SK-N-SH (cell line): ENCODE data around the gene RAP1GAP. TPM values are rescaled to one million over a fixed set of nuclear protein-coding genes. Genes with fewer than 3 reads are reported as not detected.

Experiments
- CTCF ChIA-PET: fragments of 300-600, 350-600 bp; formaldehyde crosslinking; extraction: SDS; loops from one replicate; lab custom pipeline; 2021; lab: Yijun Ruan, JAX
- POLR2A ChIA-PET: fragments of 350-600 bp; sonication (Branson Sonifier 250); formaldehyde crosslinking; extraction: SDS; loops from one replicate; lab custom pipeline; 2020; ENCODE audit warnings: antibody characterized with exemption, inconsistent platforms; lab: Yijun Ruan, JAX
- DNase-seq: peaks from one replicate; pipeline ENCODE4 v3.0.0; 2012
- H2AFZ ChIP-seq: fragments of 200-600 bp; sonication (generic); 2 replicates; pipeline ENCODE4 v1.8.1; 2016; ENCODE audit warnings: antibody characterized with exemption, mild to moderate bottlenecking, low read depth
- H3F3A ChIP-seq: fragments of 200-600 bp; sonication (generic); replicated peaks from 2 replicates; pipeline ENCODE3; 2016; ENCODE audit warnings: antibody characterized with exemption, mild to moderate bottlenecking; ENCODE audit not compliant: insufficient read depth
- H3K27ac ChIP-seq, 2 experiments: fragments of 200-500 bp in 1 of 2; fragments of 200-600 bp in 1 of 2; sonication (Bioruptor generic) in 1 of 2; sonication (generic), shearing (Covaris generic) in 1 of 2; 2 replicates each; pipeline versions ENCODE4 v1.5.1 to v1.6.1; 2014 to 2016; ENCODE audit warnings: low read depth in 2 of 2, inconsistent platforms in 1 of 2, low read length in 1 of 2, mild to moderate bottlenecking in 1 of 2, mixed read lengths in 1 of 2
- H3K27me3 ChIP-seq: fragments of 200-600 bp; sonication (generic), shearing (Covaris generic); 2 replicates; pipeline ENCODE4 v1.6.1; 2016; ENCODE audit warnings: mixed run types; ENCODE audit not compliant: insufficient read depth
- H3K36me3 ChIP-seq, 2 experiments: fragments of 200-500 bp in 1 of 2; fragments of 200-600 bp in 1 of 2; sonication (Bioruptor generic) in 1 of 2; sonication (generic) in 1 of 2; replicated peaks in 1 of 2; 2 replicates each; pipeline versions ENCODE3 to v1.5.1; 2014 to 2016; ENCODE audit warnings: low read length in 1 of 2, mild to moderate bottlenecking in 1 of 2; ENCODE audit not compliant: insufficient read depth in 2 of 2, control insufficient read depth in 1 of 2
- H3K4me1 ChIP-seq, 2 experiments: fragments of 200-500 bp in 1 of 2; fragments of 200-600 bp in 1 of 2; sonication (Bioruptor generic) in 1 of 2; sonication (generic), shearing (Covaris generic) in 1 of 2; 2 replicates each; pipeline versions ENCODE4 v1.5.1 to v1.6.1; 2014 to 2016; ENCODE audit warnings: low read depth in 1 of 2, low read length in 1 of 2, mixed run types in 1 of 2; ENCODE audit not compliant: insufficient read depth in 2 of 2, control insufficient read depth in 1 of 2
- H3K4me2 ChIP-seq: fragments of 200-600 bp; sonication (generic), shearing (Covaris generic); 2 replicates; pipeline ENCODE4 v1.6.1; 2017; ENCODE audit warnings: mixed run types
- H3K4me3 ChIP-seq, 2 experiments: fragments of 200-500 bp in 1 of 2; fragments of 200-600 bp in 1 of 2; sonication (Bioruptor generic) in 1 of 2; sonication (generic), shearing (Covaris generic) in 1 of 2; 2 replicates each; pipeline versions ENCODE4 v1.5.1 to v1.8.1; 2014 to 2016; ENCODE audit warnings: low read depth in 2 of 2, inconsistent platforms in 1 of 2, low read length in 1 of 2, mild to moderate bottlenecking in 1 of 2, mixed read lengths in 1 of 2, moderate library complexity in 1 of 2
- H3K79me2 ChIP-seq: fragments of 200-600 bp; sonication (generic); 2 replicates; pipeline ENCODE4 v1.8.1; 2017; ENCODE audit warnings: mild to moderate bottlenecking; ENCODE audit not compliant: insufficient read depth
- H3K9ac ChIP-seq: fragments of 200-600 bp; sonication (generic); 2 replicates; pipeline ENCODE4 v1.6.1; 2017; ENCODE audit warnings: mixed run types
- H3K9me2 ChIP-seq: fragments of 200-600 bp; sonication (generic); 2 replicates; pipeline ENCODE4 v1.6.1; 2017; ENCODE audit warnings: mixed run types
- H3K9me3 ChIP-seq: fragments of 200-600 bp; sonication (generic); 2 replicates; pipeline ENCODE4 v1.6.1; 2017; ENCODE audit warnings: mixed run types, mild to moderate bottlenecking, moderate library complexity
- H4K20me1 ChIP-seq: fragments of 200-600 bp; sonication (generic); 2 replicates; pipeline ENCODE4 v1.6.1; 2017; ENCODE audit warnings: mild to moderate bottlenecking, mixed run types; ENCODE audit not compliant: insufficient read depth
- CHD2 ChIP-seq: fragments of 150-350 bp; IDR thresholded peaks from 2 replicates; pipeline ENCODE4 v1.6.1; 2018; ENCODE audit warnings: low read length; ENCODE audit not compliant: partially characterized antibody
- CTCF ChIP-seq: fragments of 200-600 bp; sonication (generic); IDR thresholded peaks from 2 replicates; pipeline ENCODE4 v1.6.1; 2017; ENCODE audit warnings: antibody characterized with exemption, mild to moderate bottlenecking, moderate library complexity
- ELF1 ChIP-seq: IDR thresholded peaks from 2 replicates; pipeline ENCODE4 v1.4.0; 2012
- EP300 ChIP-seq, 2 experiments: IDR thresholded peaks; 2 replicates each; pipeline versions ENCODE4 v1.4.0 to v1.6.1; 2012; ENCODE audit warnings: borderline replicate concordance in 1 of 2, low read depth in 1 of 2, low read length in 1 of 2
- EZH2phosphoT487 ChIP-seq: fragments of 200-600 bp; sonication (generic); IDR thresholded peaks from 2 replicates; pipeline ENCODE4 v1.6.1; 2017; ENCODE audit warnings: low read depth, mixed run types, mild to moderate bottlenecking, antibody characterized with exemption, moderate library complexity, borderline replicate concordance
- FOSL2 ChIP-seq: IDR thresholded peaks from 2 replicates; pipeline ENCODE4 v1.4.0; 2012; ENCODE audit warnings: low read depth, mild to moderate bottlenecking, moderate library complexity, borderline replicate concordance
- FOXJ3 ChIP-seq: sonication (generic); formaldehyde crosslinking; IDR thresholded peaks from 2 replicates; pipeline ENCODE4 v1.5.1; 2020; ENCODE audit warnings: mild to moderate bottlenecking, missing genetic modification reagents
- GATA2 ChIP-seq: sonication (generic); formaldehyde crosslinking; IDR thresholded peaks from 2 replicates; pipeline ENCODE4 v1.5.0; 2020; ENCODE audit warnings: mild to moderate bottlenecking, missing genetic modification reagents
- JUND ChIP-seq: IDR thresholded peaks from 2 replicates; pipeline ENCODE4 v1.4.0; 2012
- NFIC ChIP-seq: IDR thresholded peaks from 2 replicates; pipeline ENCODE4 v1.4.0; 2012; ENCODE audit warnings: borderline replicate concordance
- POLR2AphosphoS5 ChIP-seq: IDR thresholded peaks from 2 replicates; pipeline ENCODE4 v1.6.1; 2012; ENCODE audit warnings: low read depth, low read length
- RCOR1 ChIP-seq: fragments of 150-350 bp; IDR thresholded peaks from 2 replicates; pipeline ENCODE4 v1.6.1; 2017; ENCODE audit warnings: antibody characterized with exemption, low read length
- RFX5 ChIP-seq: IDR thresholded peaks from 2 replicates; pipeline ENCODE4 v1.6.1; 2012; ENCODE audit warnings: mild to moderate bottlenecking, improper control_type of control experiment, low read length
- RXRA ChIP-seq: IDR thresholded peaks from 2 replicates; pipeline ENCODE4 v1.4.0; 2012; ENCODE audit warnings: low read depth, mild to moderate bottlenecking, borderline replicate concordance
- SMC3 ChIP-seq: IDR thresholded peaks from 2 replicates; pipeline ENCODE4 v1.6.1; 2012; ENCODE audit warnings: low read depth, low read length, improper control_type of control experiment
- TCF12 ChIP-seq: IDR thresholded peaks from 2 replicates; pipeline ENCODE4 v1.4.0; 2012
- TEAD4 ChIP-seq: IDR thresholded peaks from 2 replicates; pipeline ENCODE4 v1.4.0; 2012; ENCODE audit warnings: mild to moderate bottlenecking, borderline replicate concordance; ENCODE audit not compliant: insufficient read depth
- ZBTB33 ChIP-seq: IDR thresholded peaks from 2 replicates; pipeline ENCODE4 v1.4.0; 2012; ENCODE audit warnings: low read depth, borderline replicate concordance
- WGBS: methylation state at CpG from one replicate; pipeline ENCODE4 v1.1.6; 2017; ENCODE audit warnings: low lambda C conversion rate; 5-methylcytosine and 5-hydroxymethylcytosine counted together
- polyA plus RNA-seq, 3 experiments: library from polyadenylated mRNA; depleted of rRNA; stranded (reverse); fragments of >200 nt; gene quantifications; 2 replicates each; pipeline ENCODE4 v1.2.3, GENCODE V29; 2012
- TF ChIP-seq, protein P1 (sequence below): IDR thresholded peaks from 2 replicates; pipeline ENCODE4 v1.4.0; 2012; ENCODE audit warnings: low read depth, borderline replicate concordance
- TF ChIP-seq, protein P2 (sequence below): fragments of 150-350 bp; IDR thresholded peaks from 2 replicates; pipeline ENCODE4 v1.6.1; 2016; ENCODE audit warnings: mild to moderate bottlenecking, low read depth, low read length

Gene RAP1GAP
- polyA plus RNA-seq, 1 of the 3 experiments (the other 2 are of a cell fraction) = 0.99 TPM

GRCh38 chr1:21619375-21619947 lies 49.7 kb downstream of the RAP1GAP start:
- CTCF ChIA-PET = interaction anchor here (1.2 to 1.3 kb wide), 4 partner anchors 24 to 251 kb away, joined by 3 to 5 read pairs (median 4); no protein-coding TSS in a partner anchor
- H3K27ac ChIP-seq = no peak overlapping the region
- H3K79me2 ChIP-seq = no peaks in the 10 kb centered on the region
- H3K9ac ChIP-seq = no peak overlapping the region
- no peak overlapping the region for H3K4me2 ChIP-seq
- no peak overlapping the region for H2AFZ ChIP-seq
- peaks cover 0 to 53% of the 10 kb centered on the region in 2 experiments; a peak in 1 of 4 replicates for H3K4me1 ChIP-seq
- H3K9me2 ChIP-seq = no peaks in the 10 kb centered on the region
- no peaks in the 10 kb centered on the region for H3K36me3 ChIP-seq
- TF ChIP-seq EP300 (IDR thresholded peaks at IDR 0.05; ENCODE audit: borderline replicate concordance in 1 of 2, low read depth in 1 of 2, low read length in 1 of 2) (no peak), RCOR1 (no peak), JUND (no peak), EZH2phosphoT487 (no peak), GATA2 (CRISPR knock-in tag) (no peak), TCF12 (no peak), NFIC (no peak), TEAD4 (no peak), ZBTB33 (no peak), FOSL2 (no peak), ELF1 (no peak), RFX5 (no peak), CHD2 (no peak), RXRA (no peak), SMC3 (no peak), POLR2AphosphoS5 (no peak), FOXJ3 (no peak), CTCF (no peak)
- TF ChIP-seq, protein P1, sequence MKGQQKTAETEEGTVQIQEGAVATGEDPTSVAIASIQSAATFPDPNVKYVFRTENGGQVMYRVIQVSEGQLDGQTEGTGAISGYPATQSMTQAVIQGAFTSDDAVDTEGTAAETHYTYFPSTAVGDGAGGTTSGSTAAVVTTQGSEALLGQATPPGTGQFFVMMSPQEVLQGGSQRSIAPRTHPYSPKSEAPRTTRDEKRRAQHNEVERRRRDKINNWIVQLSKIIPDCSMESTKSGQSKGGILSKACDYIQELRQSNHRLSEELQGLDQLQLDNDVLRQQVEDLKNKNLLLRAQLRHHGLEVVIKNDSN = no peak
- TF ChIP-seq, protein P2, sequence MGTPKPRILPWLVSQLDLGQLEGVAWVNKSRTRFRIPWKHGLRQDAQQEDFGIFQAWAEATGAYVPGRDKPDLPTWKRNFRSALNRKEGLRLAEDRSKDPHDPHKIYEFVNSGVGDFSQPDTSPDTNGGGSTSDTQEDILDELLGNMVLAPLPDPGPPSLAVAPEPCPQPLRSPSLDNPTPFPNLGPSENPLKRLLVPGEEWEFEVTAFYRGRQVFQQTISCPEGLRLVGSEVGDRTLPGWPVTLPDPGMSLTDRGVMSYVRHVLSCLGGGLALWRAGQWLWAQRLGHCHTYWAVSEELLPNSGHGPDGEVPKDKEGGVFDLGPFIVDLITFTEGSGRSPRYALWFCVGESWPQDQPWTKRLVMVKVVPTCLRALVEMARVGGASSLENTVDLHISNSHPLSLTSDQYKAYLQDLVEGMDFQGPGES = no peak
- TF ChIP-seq, all 33 proteins: peak for 0
- no peaks in the 10 kb centered on the region for H3F3A ChIP-seq
- no peaks in the 10 kb centered on the region for H4K20me1 ChIP-seq
- no peaks in the 10 kb centered on the region for H3K27me3 ChIP-seq
- H3K4me3 ChIP-seq = no peak overlapping the region
- no peaks in the 10 kb centered on the region for H3K9me3 ChIP-seq
- POLR2A ChIA-PET = no interaction called here
- WGBS = 79% methylated on average over 5 of the region's 7 CpGs
- no peak for DNase-seq
